Gastrocnemius medialis (tissue), 4 donors: ENCODE results near the gene CCDC146.
"Not testable (repeated sequence)": the region's sequence is repeated elsewhere in the genome, so short reads cannot be mapped to it uniquely, and the experiment has no call there.

ENCODE experiments used
- POLR2A ChIP-seq, 2 donors: fragments of 450-650 bp; IDR thresholded peaks; one replicate each; pipeline ENCODE4 v1.6.1; 2017; ENCODE audit warnings: antibody characterized with exemption in 2 of 2, mild to moderate bottlenecking in 2 of 2, moderate library complexity in 2 of 2
- TF ChIP-seq, protein P1 (sequence below), 5 experiments: fragments of 450-650 bp in 3 of 5; fragments of 200-600 bp in 2 of 5; sonication (generic) in 2 of 5; IDR thresholded peaks in 4 of 5; conservative IDR thresholded peaks in 1 of 5; 1 replicate in 4 of 5; 2 replicates in 1 of 5; pipeline ENCODE4 v1.5.1; 2016 to 2019; ENCODE audit warnings: antibody characterized with exemption in 5 of 5, mild to moderate bottlenecking in 3 of 5, moderate library complexity in 3 of 5

DNA sequence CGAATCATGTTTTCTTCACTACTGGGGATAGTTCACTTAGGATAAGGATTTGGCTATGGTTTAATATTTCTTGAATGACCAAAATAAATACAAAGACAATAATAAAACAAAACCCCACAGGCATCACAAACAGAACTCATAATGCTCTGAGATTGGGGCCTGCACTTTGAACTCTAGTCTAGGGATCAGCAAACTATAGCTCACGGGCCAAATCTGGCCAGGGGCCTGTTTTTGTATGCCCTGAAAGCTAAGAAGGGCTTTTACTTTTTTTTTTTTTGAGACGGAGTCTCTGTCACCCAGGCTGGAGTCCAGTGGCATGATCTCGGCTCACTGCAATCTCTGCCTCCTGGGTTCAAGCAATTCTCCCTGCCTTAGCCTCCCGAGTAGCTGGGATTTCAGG is 45.4 kb upstream of the CCDC146 start:
- TF ChIP-seq POLR2A (IDR thresholded peaks at IDR 0.05): not testable (repeated sequence)
- TF ChIP-seq, protein P1, sequence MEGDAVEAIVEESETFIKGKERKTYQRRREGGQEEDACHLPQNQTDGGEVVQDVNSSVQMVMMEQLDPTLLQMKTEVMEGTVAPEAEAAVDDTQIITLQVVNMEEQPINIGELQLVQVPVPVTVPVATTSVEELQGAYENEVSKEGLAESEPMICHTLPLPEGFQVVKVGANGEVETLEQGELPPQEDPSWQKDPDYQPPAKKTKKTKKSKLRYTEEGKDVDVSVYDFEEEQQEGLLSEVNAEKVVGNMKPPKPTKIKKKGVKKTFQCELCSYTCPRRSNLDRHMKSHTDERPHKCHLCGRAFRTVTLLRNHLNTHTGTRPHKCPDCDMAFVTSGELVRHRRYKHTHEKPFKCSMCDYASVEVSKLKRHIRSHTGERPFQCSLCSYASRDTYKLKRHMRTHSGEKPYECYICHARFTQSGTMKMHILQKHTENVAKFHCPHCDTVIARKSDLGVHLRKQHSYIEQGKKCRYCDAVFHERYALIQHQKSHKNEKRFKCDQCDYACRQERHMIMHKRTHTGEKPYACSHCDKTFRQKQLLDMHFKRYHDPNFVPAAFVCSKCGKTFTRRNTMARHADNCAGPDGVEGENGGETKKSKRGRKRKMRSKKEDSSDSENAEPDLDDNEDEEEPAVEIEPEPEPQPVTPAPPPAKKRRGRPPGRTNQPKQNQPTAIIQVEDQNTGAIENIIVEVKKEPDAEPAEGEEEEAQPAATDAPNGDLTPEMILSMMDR (IDR thresholded peaks at IDR 0.05 in 4 of 5, conservative IDR thresholded peaks at IDR 0.05 in 1 of 5): not testable (repeated sequence)
